ENCODE data around the gene SETX.

- no peak for TF ChIP-seq CTCF (IDR thresholded peaks at IDR 0.05)
- TF ChIP-seq EP300 (IDR thresholded peaks at IDR 0.05), result no peak
Observed at GRCh38 chr9:132283165-132283564, 71.6 kb downstream of the SETX start.
